Measurements from ENCODE around the gene CPLX3.
A peak's percentile ranks its signal among the peaks of the same experiment; 100 is the strongest.
"Not testable (repeated sequence)": the region's sequence is repeated elsewhere in the genome, so short reads cannot be mapped to it uniquely, and the experiment has no call there.

CPLX3 gene, protein sequence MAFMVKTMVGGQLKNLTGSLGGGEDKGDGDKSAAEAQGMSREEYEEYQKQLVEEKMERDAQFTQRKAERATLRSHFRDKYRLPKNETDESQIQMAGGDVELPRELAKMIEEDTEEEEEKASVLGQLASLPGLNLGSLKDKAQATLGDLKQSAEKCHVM

DNA sequence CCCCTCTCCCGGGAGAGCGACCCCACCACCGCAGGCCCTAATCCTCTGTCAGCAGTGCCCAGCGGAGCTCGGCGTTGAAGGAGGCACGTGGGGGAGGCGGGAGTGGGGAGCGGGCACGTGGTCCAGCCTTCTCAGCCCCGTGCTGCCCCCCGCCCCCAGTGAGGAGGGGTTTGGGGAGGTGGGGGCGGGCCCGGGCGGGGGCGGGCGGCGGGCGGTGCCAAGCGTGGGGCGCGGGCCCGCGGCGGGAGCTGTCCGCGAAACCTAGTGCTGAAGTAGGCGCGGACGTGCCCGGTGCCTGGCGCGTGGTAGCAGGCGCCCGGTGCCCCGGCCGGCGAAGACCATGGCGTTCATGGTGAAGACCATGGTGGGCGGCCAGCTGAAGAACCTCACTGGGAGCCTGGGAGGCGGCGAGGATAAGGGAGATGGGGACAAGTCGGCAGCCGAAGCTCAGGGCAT is at the start of gene CPLX3:
TSS of gene CPLX3 (plus strand) at position 264 of the 456 bp plus-strand sequence. CDS start at position 341, 77 bp downstream.
- no peak for DNase-seq (ENCODE audit: low read depth)

DNA sequence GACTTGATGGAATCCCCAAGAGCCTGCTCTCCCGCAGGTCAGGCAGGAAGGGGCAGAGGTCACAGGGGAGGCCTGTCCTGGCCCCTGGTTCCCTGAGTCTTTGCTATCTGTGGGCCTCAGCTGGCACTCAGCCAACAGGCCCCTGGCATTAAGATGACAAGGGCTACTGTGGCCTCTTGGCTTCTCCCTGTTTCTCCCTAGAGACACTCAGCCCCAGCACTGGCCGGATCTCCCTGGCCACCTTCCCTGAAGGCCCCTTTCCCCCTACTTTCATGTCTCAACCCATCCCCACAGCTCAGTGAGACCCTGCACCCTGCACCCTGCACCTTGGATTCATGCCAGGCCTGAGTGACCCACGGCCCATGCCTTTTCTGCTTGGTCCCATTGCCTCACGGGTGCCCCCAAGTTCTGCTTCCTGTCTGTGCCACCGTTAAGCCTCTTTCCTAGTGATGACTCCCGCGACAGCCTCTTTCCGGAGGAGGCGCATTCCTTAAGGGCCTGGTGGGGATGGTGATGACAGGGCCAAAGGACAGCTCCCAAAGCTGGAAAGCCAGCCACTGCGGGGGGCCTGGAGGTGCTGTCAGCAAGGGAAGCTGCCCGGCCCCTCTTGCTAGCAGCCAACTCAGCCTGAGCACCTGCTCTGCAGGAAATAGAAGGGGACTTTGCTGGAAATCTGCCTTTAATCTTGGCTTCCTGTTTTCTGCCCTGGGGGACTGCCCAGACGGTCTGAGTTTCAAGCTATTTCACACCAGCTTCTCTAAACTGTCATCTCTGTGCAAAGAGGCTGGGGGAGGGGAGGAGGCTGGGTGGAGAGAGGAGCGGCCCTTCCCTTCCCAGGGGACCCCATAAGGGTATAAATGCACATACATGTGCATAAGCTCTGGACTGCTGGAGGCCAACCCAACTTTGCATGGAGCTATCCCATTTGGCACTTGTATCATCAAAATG is 49.3 kb upstream of the CPLX3 start:
- no peak for DNase-seq (ENCODE audit: low read depth)

DNA sequence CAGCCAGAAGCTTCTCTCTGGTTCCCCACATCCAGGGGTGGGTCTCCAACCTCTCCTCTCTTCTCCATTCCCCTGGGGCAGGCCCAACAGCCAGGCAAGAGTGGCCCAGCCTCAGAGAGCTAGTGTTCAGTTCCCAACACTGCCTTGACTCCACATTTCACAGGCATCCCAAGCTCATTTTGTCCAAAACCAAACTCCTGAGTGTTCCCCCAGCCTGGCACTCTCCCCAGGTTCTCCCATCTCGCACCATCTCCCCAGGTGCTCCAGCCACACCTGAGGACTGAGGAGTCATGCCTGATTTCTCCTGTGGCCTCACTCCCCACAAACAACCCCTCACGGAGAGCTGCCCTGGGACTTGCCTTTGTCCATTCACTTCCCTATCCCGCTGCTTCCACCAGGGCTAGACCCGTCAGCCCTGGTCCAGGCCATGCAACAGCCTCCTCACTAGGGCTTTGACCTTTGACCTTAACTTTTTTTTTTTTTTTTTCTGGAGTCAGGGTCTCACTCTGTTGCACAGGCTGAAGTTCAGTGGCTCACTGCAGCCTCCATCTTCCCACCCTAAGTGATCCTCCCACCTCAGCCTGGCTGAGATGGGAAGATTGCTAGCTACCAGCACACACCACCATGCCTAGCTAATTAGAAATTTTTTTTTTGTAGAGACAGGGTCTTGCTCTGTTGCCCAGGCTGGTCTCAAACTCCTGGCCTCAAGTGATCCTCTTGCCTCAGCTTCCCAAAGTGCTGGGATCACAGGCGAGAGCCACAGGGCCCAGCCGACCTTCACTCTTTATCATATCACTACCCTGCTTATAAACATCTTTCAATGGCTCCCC is 48.4 kb upstream of the CPLX3 start:
- no peak for DNase-seq (ENCODE audit: low read depth)

DNA sequence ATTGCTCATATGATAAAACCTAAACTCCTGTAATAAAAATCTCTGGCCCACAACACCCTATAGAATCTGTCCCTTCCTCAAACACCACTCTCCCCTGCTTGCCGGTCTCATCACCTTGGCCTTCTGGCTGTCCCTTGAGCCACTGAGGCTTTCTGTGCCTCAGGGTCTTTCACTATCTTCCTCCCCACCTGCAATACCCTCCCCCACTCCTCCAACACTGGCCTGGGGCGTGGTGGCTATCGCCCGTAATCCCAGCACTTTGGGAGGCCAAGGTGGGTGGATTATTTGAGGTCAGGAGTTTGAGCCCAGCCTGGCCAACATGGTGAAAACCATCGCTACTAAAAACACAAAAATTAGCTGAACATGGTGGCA is 47.8 kb upstream of the CPLX3 start:
- DNase-seq (ENCODE audit: low read depth): no peak

DNA sequence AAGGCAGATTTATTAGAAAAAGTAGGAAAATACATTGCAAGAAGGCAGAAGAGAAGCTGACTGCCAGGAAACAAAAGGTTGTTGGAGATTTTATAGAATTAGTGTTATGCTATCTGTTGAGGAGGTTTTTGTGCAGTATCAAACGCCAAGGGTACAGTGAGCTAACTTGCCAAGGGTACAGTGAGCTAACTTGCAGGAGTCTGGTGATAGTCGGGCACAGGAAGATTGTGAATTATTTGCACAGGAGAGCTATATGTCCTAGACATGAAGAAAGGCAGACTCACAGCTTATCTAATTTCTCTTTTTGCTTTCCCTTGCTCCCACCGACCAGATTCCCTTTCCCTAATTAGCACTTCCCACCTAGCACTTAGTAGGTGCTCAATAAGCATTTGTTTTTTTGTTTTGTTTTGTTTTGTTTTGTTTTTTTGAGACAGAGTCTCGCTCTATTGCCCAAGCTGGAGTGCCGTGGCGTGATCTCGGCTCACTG is 47.2 kb upstream of the CPLX3 start:
- no peak for DNase-seq (ENCODE audit: low read depth)

DNA sequence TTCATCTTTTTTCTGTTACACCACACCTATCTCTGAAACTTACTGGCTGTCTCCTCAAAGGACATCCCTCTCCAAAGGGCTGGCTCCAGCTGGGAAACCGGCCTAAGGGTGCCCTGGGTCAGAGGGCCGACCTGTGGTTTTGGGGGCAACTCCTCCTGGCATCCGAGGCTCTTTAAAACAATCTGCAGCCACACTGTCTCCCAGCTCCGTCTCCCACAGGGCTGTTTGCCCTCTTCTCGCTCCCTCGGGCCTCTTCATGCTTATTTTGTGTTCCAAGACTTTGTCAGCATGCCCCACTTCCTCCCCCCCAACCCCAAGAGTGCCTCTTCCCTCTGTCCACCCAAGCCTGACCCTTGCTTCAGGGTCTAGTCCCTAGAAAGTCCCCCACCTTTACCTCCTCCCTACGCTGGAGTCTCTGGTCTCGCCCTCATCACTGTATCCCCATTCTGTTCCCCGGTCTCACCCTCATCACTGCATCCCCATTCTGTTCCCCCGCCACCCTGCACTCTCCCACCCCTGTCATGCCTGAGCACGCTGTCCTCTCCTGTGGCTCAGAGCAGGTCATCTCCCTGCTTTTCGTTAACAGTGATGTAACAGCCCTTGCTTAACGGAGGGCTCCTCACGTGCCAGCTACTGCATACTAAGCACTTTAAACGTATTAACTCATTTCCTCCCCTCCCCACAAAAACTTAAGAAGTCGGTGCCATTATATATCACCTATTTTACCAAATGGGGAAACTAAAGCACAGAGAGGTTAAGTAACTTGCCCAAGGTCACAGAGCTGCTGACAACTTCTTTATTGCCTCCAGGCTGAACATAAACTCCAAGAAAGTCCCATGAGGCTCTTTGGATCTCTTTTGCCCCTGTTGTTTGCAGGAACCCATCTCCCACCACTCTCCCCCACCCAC is 45.6 kb upstream of the CPLX3 start:
- DNase-seq (ENCODE audit: low read depth): no peak

DNA sequence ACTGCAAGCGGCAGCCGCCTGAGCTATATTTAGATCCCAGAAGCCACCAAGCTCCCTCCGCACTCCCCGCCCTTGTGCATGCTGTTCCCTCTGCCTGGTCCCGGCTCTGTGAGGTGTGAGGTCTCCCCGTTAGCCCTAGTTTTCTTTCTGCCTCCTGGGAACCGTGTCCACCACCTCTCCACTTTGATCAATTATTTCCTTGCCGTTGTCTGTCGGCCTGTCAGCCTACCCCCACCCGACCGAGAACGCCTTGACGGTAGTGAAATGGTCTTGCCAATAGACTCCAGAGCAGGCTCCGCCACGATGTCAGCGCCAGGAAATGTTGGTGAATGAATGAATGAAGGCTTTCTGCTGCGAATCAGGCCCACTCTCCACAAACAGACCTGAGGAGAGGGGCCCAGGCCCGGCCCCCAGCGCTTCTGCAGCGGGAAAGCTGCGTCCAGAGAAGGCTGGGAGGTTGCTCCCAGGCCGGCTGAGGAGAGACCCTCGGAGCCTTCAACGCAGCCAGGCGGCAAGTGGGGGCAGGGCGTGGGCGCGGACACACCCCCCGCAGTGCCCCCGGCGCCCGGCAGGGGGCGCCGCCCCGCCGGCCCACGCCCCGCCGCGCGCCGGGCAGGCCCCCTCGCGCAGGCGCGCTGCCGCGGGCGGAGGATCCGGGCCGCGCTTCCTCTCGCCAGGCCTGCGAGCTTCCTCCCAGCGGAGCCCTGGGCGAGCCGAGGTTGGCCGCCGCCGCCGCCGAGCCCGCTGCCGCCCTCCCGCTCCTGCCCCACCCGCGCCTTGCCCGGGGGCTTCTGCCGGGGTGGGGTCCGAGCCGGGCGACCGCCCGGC is 44.8 kb upstream of the CPLX3 start, which contains the start of gene CSK:
TSS of gene CSK (plus strand) at position 650 of the 828 bp plus-strand sequence. CDS start 16,218 bp downstream, outside the sequence.
- DNase-seq (ENCODE audit: low read depth): no peak

DNA sequence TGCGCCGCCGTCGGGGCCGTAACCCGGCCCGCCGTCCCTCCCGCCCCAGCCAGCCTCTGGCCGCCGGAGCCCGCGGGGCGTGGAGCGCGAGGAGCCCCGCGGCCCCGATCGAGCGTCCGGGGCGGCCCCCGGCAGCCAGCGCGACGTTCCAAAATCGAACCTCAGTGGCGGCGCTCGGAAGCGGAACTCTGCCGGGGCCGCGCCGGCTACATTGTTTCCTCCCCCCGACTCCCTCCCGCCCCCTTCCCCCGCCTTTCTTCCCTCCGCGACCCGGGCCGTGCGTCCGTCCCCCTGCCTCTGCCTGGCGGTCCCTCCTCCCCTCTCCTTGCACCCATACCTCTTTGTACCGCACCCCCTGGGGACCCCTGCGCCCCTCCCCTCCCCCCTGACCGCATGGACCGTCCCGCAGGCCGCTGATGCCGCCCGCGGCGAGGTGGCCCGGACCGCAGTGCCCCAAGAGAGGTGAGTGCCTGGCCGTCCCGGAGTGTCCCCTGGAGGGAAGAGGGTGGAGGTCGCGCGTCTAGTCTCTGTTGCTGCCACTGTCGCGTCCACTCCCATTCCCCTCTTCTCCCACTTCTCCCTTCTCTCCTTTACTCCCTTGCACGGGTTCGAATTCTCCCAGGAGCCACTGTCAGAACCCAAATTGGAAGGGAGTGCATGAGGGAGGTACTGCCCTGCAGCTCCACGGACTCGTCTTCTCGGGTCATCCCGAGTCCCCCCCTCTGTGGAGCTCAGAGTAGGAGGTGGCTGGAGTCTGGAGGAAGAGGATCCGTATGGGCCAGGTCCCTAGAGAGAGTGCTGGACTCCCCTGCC is 44.0 kb upstream of the CPLX3 start:
- DNase-seq (ENCODE audit: low read depth): no peak

DNA sequence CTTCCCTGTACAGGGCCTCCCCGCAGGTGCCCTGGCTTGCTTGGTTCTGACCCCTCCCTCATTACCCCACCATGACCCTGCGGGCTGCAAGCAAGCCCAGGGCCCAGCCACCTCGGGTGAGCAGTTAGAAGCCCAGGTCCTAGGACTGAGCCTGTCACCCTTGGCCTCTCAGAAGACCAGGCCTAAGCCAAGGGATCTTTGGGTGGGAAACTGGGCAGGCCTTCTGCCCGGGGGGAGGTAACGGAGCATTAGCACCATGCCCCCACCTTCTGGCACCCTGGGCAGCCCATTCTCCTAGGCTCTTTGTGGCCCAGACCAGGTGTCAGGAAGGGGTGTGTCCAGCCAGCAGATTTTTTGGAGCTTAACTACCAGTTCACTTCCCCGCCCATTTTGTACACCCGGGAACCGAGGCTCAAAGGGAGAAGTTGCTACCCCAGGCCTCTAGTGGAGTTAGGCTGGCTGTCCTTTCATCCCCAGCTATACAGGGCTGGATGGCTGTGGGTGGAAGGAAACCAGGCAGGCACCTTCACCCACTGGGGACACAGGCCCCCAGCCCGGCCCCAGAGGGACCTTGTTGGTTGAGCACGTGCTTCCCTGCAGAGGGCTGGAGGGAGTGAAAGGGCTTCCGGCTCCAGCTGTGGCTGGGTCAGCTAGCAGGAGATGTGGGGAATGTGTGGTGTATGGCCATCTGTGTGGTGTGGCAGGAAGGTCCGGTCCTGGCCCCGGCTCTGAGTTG is 43.2 kb upstream of the CPLX3 start:
- DNase-seq (ENCODE audit: low read depth): no peak

DNA sequence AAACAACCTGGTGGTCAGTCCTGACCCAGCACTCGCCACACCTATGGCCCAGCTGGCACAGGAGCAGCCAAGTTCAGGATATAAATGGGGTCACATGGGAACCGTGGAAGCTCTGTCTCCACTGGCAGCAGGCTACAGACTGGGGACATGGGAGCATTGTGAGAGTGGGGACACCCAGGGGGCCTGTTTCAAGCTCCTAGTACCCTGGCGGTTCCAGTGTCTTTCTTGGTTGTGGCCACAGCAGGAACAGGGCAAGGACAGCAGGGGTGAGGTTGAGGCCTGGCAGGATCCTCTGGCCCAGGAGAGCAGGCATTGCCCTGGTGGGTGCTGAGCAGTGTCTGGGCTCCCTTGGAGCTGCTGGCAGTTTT is 42.6 kb upstream of the CPLX3 start:
- DNase-seq (ENCODE audit: low read depth): no peak

DNA sequence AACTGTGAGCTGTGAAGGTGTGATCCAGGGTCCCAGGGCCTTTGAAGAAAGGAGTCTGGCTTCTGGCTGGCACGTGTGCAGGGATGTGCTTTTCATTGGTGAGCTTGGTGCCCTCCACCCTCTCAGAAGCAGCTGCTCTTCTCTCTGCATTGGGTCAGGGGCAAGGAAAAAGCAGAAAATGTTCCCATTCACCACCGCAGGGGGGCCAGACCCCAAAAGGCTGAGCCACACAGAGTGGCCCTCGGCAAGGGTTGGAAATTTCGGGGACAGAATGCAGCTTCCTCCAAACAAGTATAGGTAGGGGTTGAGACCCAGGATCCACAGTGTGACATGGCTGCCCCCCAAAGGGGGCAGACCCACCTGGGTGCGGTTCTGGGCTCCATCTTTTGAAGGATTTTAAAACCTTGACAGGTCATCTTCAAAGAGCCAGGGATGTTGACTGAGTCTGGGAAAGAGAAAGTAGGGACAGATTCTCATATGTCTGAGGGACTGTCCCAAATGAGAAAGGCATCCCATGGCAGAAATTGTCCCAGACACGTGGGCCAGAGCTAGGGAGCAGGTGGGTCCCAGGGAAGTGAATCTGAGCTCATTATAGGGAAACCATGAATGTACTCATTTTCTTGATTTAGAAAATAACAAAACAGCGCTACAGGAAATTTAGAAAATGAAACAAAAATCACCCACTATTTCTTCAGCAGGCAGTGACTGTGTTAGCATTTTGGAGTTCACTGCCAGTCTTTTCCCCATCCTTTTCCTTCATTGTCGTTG is 41.8 kb upstream of the CPLX3 start:
- DNase-seq (ENCODE audit: low read depth): no peak

DNA sequence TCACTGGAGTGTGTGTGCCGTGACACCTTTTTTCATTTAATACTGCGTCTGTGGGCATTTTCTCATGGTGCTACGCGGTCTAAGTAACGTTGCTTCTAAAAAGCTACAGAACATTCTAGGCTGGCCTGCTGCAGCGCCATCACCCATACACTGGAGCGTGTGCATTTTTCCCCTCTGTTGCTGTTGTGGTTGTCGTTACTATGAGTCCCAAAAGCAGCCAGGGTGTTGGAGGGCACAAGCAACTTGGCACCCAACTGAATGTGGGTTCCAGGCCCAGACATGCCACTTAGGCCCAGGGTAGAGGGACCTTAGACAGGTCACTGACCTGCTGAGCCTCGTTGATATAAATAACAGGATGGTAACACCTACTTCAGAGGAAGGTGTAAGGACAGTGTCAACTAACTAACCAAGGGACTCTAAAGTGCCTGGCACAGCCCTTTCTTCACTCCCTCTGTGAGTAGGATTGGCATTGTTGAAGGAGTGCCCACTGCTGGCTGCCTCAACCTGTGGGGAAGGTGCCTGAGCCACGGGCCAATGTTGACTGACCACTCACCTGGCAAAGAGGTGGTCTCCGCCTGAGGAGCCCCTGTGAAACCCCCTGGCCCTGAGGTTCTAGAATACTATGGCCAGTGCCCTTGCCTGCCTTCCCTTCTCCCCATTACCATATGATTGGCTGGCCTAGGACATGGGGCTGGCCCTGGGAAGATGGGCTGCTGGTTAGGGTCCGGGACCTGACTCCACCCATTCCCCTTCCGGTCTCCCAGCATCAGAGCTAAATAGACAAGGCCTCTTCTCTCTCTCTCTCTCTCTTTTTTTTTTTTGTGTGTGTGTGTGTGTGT is 41.0 kb upstream of the CPLX3 start:
- no peak for DNase-seq (ENCODE audit: low read depth)

DNA sequence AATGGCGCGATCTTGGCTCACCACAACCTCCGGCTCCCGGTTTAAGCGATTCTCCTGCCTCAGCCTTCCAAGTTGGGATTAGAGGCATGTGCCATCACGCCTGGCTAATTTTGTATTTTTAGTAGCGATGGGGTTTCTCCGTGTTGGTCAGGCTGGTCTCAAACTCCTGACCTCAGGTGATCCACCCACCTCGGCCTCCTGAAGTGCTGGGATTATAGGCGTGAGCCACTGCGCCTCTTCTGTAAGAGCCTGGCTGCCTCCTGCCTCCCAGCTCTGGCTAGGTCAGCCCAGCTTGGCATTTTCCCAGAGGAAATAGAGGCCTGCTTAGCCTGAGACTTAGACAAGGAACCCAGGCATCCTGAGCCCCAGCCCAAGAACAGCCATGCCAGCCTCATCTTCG is 40.3 kb upstream of the CPLX3 start:
- not testable (repeated sequence) for DNase-seq (ENCODE audit: low read depth)

DNA sequence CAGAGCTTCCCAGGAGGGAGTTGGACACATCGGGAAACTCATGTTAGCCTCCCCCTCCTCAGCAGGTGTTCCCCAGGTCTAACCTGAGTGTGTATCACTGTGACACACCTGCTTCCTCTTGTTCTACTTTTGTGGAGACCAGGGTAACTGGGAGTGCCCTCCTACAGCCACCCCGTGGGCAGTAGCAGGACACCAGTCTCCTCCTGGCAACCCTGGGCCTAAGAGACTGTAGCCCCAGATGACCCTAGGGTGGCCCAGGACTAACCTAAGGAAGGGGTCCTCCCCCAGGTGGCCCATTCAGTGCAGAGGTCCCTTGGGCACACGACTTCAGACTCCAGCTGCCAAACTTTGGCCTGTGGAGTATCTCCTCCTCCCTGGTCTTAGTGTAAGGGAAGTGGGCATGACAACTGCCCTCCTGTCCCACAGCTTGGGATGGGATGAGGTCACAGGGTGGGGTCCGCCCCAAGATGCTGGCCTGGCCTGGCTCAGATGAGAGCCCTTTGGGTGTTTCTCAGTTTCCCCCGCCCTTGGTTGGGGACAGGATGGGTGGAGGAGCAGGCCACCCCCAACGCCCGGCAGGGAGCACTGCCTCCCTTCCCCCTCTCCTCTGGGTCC is 39.8 kb upstream of the CPLX3 start:
- no peak for DNase-seq (ENCODE audit: low read depth)

DNA sequence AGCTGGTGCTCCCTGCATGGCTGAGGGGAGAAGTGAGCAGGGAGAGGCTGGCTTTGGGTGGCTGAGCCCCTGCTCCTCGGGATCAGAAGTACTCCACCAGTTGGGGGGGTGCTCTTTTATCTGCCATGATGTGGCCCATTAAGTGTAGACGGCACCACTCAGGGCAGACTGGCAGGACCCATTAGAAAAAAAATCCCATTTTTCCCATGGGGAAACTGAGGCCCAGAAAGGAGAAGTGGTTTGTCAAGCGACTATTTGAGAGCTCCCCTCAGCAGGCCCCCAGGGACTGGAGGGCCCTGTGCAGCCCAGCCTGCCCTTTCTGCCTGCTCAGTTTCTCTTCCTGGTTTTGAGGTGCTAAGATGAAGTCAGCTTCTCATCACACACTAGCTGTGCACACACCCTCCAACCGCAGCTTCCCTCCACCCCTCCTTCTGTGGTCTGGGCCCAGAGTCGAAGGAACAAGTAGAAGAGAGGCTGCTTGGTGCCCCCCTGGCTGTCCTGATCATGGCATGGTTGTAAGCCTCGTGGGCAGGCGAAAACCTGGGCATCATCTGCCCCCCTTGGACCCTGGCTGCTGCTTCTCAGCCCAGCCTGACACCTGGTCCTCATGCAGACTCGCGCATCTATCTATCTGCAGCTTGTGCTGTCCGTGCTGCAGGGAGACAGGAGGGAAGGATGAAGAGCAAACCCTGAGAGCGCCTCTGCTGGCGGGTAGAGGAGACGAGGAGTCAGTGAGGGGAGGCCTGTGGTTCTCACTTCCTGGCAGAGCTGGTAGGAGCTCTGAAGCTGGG is 39.0 kb upstream of the CPLX3 start:
- DNase-seq (ENCODE audit: low read depth): peak; percentile 96

Measured in CMK (cell line).